GM10266 (cell line): Measurements from ENCODE around the gene NELFB.

Experiments used
- DNase-seq: peaks from one replicate; pipeline ENCODE4 v3.0.0; 2012; ENCODE audit errors: extremely low spot score
- CTCF ChIP-seq: IDR thresholded peaks from 2 replicates; pipeline ENCODE4 v1.5.1; 2012; ENCODE audit warnings: mild to moderate bottlenecking, low read depth; ENCODE audit not compliant: control insufficient read depth, insufficient read depth; ENCODE audit errors: missing control alignments

Gene NELFB

GRCh38 chr9:137293482-137294090 lies 38.5 kb downstream of the NELFB start:
- TF ChIP-seq CTCF: no peak
- no peak for DNase-seq

GRCh38 chr9:137294091-137294680 lies 39.1 kb downstream of the NELFB start:
- no peak for TF ChIP-seq CTCF
- DNase-seq: no peak

- DNase-seq: no peak
- peak; percentile 35 for TF ChIP-seq CTCF
These were observed 39.6 kb downstream of the NELFB start for GRCh38 chr9:137294681-137295237.

DNA sequence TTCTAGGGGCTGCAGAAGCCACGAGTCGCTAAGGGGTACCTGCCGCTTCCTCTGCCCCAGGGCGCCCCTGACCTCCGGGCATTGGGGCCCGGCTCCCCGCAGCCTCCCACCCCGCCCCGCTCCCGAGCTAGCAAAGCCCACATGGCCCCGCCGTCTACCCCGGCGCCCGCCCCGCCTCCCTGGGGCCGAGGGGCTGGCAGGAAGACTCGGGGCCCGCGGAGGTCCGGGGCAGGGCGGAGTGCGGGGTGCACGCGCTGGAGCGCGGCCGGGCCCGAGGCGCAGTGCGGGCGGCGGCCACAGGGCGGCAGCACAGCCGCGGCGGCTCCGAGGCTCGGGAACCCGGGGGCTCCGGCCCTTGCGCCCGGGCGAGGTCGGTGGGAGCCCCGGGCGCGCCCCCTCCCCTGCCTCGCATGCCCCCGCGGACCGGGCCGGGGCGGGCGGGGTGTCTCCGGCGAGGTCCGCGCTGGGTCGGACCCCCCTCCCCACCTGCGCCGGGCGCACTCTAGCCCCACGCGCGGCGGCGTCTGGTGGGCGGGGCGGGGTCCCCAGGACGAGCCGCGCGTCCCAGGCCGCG lies 40.2 kb downstream of the NELFB start:
- DNase-seq: peak; percentile 95
- TF ChIP-seq CTCF: peak; percentile 96

DNA sequence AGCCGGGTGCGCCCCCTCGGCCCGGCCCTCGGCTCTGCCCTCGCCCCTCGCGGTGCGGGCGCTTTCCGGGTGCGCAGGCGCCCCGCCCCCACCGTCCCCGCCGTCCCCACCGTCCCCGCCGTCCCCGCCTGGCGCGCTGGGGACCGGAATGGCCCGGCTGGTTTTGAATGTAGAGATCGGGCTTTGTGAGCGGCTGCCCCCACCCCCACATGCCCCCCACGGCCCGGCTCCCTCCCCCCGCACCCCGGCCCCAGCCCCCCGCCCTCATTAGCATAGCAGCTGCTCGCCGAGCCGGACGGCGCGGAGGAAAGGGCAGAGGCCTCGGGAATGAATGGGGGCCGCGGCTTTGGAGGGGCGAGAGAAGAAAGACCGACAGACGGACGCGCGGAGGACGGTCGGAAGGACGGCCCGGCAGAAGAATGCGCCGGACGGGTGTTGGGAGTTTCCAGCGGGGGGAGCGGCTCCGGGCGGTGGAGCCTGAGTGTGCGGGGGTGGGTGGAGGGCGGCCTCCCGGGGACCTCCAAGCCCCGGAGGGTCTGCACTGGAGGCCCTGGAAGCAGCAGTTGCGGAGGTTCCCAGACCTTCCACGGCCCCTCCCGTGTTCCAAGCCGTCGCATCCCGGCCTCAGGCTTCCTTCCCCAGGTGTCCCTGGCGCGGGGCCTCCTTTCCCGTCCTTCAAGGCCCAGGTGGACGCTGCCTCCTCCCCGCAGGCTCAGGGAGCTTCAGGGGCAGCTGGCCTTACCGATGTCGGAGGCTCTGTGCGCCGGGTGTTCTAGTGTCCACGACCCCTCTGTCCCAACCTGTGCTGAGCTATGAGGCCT lies 40.9 kb downstream of the NELFB start:
- no peak for TF ChIP-seq CTCF
- DNase-seq: no peak

DNA sequence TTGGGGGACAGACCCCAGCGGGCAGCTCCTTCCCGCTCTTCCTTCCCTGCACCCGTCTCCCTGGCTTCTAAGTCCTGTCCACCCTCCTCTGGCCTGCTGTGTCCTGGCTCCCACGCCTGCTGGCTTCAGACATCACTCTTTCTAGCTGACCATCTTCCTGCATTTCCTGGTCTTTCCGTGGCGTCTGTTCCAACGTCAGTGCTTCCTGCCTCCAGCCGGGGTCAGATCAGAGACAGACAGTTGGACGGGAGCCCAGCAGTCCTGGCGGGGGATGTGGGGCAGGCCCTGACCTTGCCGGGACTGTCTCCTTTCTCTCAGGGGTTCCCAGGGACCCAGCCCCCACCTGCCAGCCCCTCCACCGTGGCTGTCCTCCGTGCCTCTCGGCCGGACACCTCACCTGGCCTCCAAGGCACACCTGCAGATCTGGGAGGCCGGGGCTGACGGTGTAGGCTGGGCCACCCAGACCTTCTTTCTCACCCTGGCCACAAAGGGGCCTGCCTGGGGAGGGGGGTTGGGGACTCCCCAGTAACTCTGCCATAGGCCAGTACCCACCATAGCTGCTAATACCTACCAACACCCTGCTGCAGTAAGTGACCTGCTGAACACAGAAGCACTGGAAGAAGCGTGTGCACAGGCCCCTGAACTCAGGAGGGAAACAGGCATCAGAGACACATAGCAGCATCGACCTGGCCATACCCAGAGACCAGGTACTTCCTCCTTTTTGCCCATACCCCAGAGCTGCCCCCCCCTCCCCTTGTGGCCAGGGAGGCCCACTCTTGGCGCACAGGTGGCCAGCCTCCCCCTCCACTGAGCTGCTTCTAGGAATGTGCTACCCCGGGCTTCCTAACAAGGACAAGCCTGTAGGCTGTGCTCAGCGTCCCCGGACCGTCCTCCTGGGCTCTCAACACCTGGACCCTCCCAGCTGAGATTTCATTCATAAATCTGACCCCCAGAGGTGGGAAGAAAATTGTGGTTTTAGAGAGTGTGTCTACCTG lies 41.8 kb downstream of the NELFB start:
- no peak for DNase-seq
- TF ChIP-seq CTCF: no peak
